Prostate gland (tissue), 2 donors: ENCODE measurements around the gene PPP3R1. TPM values are rescaled to one million over a fixed set of nuclear protein-coding genes. Genes with fewer than 3 reads are reported as not detected.

Experiments
- DNase-seq: peaks from one replicate; pipeline ENCODE4 v3.0.0-alpha.2; 2019; ENCODE audit warnings: low spot score
- H3K27ac ChIP-seq, 2 donors: fragments of 200-600 bp; sonication (generic); 2 replicates each; pipeline ENCODE4 v1.5.1; 2017 to 2019
- H3K27me3 ChIP-seq: fragments of 200-600 bp; sonication (generic); replicated peaks from 2 replicates; pipeline ENCODE4 v1.5.1; 2019; ENCODE audit not compliant: insufficient read depth
- H3K36me3 ChIP-seq, 2 donors: fragments of 200-600 bp; sonication (generic); 1 replicate in 1 of 2; 2 replicates in 1 of 2; pipeline versions ENCODE4 v1.5.1 to v1.8.1; 2017 to 2019
- H3K4me1 ChIP-seq: fragments of 200-600 bp; sonication (generic); replicated peaks from 2 replicates; pipeline ENCODE4 v1.5.1; 2019
- H3K4me3 ChIP-seq, 2 donors: fragments of 200-600 bp; sonication (generic); 2 replicates each; pipeline ENCODE4 v1.5.1; 2017 to 2019
- H3K9me3 ChIP-seq: fragments of 200-600 bp; sonication (generic); 2 replicates; pipeline ENCODE4 v1.5.1; 2017
- POLR2A ChIP-seq: fragments of 450-650 bp; IDR thresholded peaks from one replicate; pipeline ENCODE4 v1.6.1; 2016; ENCODE audit warnings: antibody characterized with exemption, mild to moderate bottlenecking
- POLR2AphosphoS5 ChIP-seq: sonication (generic); formaldehyde crosslinking; IDR thresholded peaks from one replicate; pipeline ENCODE4 v1.6.1; 2017; ENCODE audit warnings: antibody characterized with exemption
- WGBS: methylation state at CpG from one replicate; pipeline ENCODE4 v1.1.5; 2018; 5-methylcytosine and 5-hydroxymethylcytosine counted together
- intact Hi-C: fragments of 100-400 bp; cut with DNase I; formaldehyde crosslinking; loops from one replicate; pipeline ENCODE4 v1.14.2; 2022
- total RNA-seq, 2 donors: library from RNA; depleted of rRNA; stranded (reverse); fragments of >200 nt; gene quantifications; one replicate each; pipeline ENCODE4 v1.1.0, GENCODE V29; 2016
- TF ChIP-seq, protein P1 (sequence below), 4 experiments: fragments of 200-600 bp in 2 of 4; fragments of 450-650 bp in 2 of 4; sonication (generic) in 2 of 4; IDR thresholded peaks; 1 replicate in 3 of 4; 2 replicates in 1 of 4; pipeline ENCODE4 v1.5.1; 2016 to 2019; ENCODE audit warnings: antibody characterized with exemption in 4 of 4, mild to moderate bottlenecking in 2 of 4, moderate library complexity in 2 of 4

PPP3R1 gene
- total RNA-seq, 2 donors from 2014 or later = 31.3 to 34.9 TPM

DNA sequence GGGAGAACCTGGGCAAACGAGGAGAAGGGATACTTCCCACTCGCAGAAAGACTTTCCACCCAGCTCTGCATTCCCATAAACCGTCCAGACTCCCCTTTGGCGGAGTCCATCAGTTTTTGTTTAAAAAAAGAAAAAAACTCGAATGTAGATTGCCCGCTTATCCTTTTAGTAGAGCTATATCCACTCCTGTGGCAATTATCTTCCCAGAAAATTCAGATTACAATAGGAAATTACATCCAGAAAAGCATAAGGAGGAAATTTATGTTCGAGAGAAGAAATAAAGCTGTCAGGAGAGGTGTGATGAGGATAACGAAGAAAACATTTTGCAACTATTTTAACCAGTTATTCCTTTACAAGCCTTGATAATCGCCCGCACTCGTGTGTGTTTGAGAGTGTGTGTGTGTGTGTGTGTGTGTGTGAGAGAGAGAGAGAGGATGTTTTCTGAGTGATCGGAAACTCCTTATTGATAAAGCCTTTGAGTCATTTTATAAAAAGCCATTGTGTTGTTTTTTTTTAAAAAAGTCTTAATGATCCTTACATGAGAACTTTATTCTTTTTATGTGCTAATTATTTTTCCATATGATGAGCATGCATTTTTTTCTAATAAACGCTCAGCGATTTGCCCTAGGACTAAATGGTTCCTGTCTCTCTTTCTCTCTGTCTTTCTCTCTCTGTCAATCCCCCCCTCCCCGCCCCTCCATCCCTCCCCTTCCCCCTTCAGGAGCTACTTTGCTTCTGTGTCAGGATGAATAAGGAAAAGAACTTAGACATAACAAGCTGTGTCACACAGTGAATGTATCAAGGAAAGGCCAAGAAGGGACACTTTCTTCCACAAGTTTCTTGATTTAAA, 1.1 kb upstream of the PPP3R1 start:
- H3K27ac ChIP-seq = peak overlapping the region; percentile 96 to 97
- DNase-seq = no peak
- H3K9me3 ChIP-seq = no peaks in the 10 kb centered on the region
- H3K4me1 ChIP-seq = peaks cover 2% of the 10 kb centered on the region
- TF ChIP-seq, protein P1, sequence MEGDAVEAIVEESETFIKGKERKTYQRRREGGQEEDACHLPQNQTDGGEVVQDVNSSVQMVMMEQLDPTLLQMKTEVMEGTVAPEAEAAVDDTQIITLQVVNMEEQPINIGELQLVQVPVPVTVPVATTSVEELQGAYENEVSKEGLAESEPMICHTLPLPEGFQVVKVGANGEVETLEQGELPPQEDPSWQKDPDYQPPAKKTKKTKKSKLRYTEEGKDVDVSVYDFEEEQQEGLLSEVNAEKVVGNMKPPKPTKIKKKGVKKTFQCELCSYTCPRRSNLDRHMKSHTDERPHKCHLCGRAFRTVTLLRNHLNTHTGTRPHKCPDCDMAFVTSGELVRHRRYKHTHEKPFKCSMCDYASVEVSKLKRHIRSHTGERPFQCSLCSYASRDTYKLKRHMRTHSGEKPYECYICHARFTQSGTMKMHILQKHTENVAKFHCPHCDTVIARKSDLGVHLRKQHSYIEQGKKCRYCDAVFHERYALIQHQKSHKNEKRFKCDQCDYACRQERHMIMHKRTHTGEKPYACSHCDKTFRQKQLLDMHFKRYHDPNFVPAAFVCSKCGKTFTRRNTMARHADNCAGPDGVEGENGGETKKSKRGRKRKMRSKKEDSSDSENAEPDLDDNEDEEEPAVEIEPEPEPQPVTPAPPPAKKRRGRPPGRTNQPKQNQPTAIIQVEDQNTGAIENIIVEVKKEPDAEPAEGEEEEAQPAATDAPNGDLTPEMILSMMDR (IDR thresholded peaks at IDR 0.05) = no peak
- TF ChIP-seq POLR2AphosphoS5 (no peak), POLR2A (no peak)
- H3K36me3 ChIP-seq = no peaks in the 10 kb centered on the region
- no peaks in the 10 kb centered on the region for H3K27me3 ChIP-seq
- H3K4me3 ChIP-seq = peak overlapping the region; percentile 89 to 91
- under 1% methylated on average over 15 of the region's 15 CpGs for WGBS
- intact Hi-C loops = loop anchor here (2.0 kb wide), 1 partner anchor 97 kb away; the partner anchor contains the start of gene PNO1

DNA sequence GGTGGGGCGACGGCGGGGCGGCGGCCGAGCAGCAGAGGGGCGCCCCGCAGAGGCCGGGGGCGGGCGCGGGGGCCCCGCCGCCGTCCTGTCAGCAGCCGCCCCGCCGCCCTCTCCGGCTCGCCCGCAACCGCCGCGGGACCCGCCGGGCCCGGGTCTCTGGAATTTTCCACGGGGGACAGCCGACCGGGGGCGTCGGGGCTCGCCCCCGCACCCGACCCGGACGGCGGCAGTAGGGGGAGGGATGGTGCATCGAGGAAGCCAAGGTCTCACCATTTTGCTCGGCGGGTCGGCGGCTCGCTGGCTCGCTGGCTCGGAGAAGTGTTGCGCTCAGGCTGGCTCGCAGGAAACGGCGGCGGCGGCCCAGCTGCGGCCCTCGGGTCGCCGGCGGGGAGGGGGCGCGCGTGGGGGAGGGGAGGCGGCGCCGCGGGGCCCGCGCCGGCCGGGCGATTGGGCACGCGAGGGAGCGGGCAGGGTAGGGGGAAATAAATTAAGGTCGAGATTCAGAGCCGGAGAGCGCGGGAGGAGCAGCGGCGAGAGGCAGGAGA, 405 bp downstream of the PPP3R1 start:
- TF ChIP-seq POLR2AphosphoS5 (no peak), POLR2A (no peak)
- TF ChIP-seq, protein P1 (IDR thresholded peaks at IDR 0.05) = no peak
- peak; percentile 6 for DNase-seq
- Histone ChIP-seq H3K4me3 (peak overlapping the region; percentile 89 to 91), H3K36me3 (no peaks in the 10 kb centered on the region), H3K9me3 (no peaks in the 10 kb centered on the region), H3K4me1 (peaks cover 6% of the 10 kb centered on the region), H3K27ac (peak overlapping the region; percentile 96 to 97), H3K27me3 (no peaks in the 10 kb centered on the region)
- intact Hi-C loops = loop anchor here (2.0 kb wide), 1 partner anchor 95 kb away; the partner anchor contains the start of gene PNO1
- under 1% methylated on average over 77 of the region's 78 CpGs for WGBS

DNA sequence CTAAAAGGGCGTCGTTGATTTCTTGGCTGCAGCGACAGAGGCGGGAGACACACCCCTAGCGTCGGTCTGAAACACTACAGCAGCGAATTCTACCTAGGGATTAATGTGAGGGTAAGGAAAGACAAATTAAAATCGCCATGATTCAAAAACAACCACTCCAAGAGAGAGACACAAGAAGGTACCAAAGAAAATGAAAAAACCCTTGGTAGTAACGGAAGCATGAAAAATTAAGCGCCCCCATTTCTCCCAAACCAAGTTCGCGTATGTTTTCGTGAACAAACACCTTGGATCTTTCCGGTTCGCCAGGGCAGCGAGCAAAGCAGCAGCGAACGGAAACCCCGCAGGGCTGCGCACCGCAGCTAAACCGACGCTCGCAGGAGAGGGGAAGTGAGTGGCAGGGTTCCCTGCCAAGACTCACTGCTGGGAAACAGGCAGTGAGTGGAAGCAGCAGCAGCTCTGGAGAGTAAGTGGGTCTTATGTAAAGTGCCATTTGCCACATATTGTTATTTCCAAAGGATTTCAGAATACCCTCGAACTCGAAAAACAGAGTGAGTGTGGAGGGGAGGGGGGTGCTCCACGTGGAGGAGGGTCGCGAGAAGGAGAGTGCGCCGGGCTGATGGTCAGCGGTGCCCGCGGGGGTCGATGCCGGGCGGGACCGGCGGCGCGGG, 1.0 kb downstream of the PPP3R1 start:
- Histone ChIP-seq H3K27me3 (no peaks in the 10 kb centered on the region), H3K36me3 (no peaks in the 10 kb centered on the region), H3K4me3 (peak overlapping the region; percentile 89 to 91), H3K4me1 (peaks cover 6% of the 10 kb centered on the region), H3K27ac (peak overlapping the region; percentile 96 to 97), H3K9me3 (no peaks in the 10 kb centered on the region)
- under 1% methylated on average over 41 of the region's 41 CpGs for WGBS
- TF ChIP-seq, protein P1 (IDR thresholded peaks at IDR 0.05) = peak; percentile 65 to 85 (median 74)
- TF ChIP-seq POLR2A = peak; percentile 51
- TF ChIP-seq POLR2AphosphoS5 = peak; percentile 12
- intact Hi-C loops = no loop called here
- peak; percentile 89 for DNase-seq

DNA sequence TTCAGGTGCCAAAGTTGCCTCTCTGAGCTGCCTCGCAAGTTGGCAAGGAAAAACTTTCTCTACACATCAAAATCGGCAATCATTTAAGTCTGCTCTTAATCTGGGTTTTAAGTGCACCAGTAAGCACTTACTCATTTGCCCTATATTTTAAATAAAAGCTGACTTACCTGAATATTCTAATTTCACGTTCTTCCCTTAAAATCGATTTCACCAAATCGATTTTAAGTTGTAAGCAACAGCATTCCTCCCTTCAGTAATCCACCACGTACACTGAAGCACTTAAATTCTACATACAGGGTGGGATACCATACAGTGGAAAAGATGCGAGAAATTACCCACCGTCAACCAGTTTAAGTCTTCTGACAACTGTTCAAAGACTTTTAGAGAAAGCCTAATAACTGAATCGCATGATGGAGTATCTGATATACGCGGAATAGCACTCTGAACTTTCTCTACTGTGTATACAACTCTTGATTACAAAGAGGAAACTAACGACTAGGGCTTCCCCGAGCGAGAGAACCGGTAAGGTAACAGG, 1.6 kb downstream of the PPP3R1 start:
- peak overlapping the region; percentile 96 to 97 for H3K27ac ChIP-seq
- intact Hi-C loops = no loop called here
- TF ChIP-seq POLR2AphosphoS5 (peak; percentile 79), POLR2A (no peak)
- no peaks in the 10 kb centered on the region for H3K9me3 ChIP-seq
- peak overlapping the region; percentile 89 to 91 for H3K4me3 ChIP-seq
- no peaks in the 10 kb centered on the region for H3K27me3 ChIP-seq
- H3K4me1 ChIP-seq = peaks cover 6% of the 10 kb centered on the region
- WGBS = 4% methylated on average over 15 of the region's 15 CpGs
- no peaks in the 10 kb centered on the region for H3K36me3 ChIP-seq
- no peak for DNase-seq

DNA sequence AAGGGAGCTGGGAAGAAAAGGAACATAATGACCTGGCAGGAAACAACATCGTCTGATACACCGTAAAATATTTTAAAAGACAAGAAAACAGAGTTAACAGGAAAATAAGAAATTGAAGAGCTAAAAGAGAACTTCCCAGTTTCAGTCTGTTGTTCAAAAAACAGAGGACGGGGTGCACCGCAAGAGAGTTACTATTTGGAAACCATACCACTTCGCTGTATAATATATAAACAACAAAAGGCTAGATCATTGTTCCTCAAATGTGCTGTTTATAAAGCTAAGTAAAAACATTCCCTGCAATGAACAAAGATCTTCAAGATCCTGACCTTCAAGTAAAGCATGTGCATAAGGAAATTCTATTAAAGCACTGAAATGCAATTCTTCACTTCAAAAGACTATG, 2.1 kb downstream of the PPP3R1 start:
- WGBS = 6% methylated on average over 5 of the region's 5 CpGs
- Histone ChIP-seq H3K27me3 (no peaks in the 10 kb centered on the region), H3K9me3 (no peaks in the 10 kb centered on the region), H3K36me3 (no peaks in the 10 kb centered on the region), H3K4me3 (peak overlapping the region; percentile 89 to 91), H3K27ac (peak overlapping the region; percentile 96 to 97), H3K4me1 (peaks cover 6% of the 10 kb centered on the region)
- TF ChIP-seq, protein P1 (IDR thresholded peaks at IDR 0.05) = no peak
- TF ChIP-seq POLR2A = no peak
- no peak for TF ChIP-seq POLR2AphosphoS5
- intact Hi-C loops = no loop called here
- DNase-seq = no peak
